ENCODE results near the gene LRRC70. TPM values are rescaled to one million over a fixed set of nuclear protein-coding genes. Genes with fewer than 3 reads are reported as not detected.

The LRRC70 gene
- total and polyA plus RNA-seq, 2 of the 8 experiments (the other 6 are each of a cell fraction or from before 2014, with no cell fraction given) = 0.62 to 0.67 TPM

- no peak for TF ChIP-seq CHD7 (IDR thresholded peaks at IDR 0.05; ENCODE audit: insufficient replicate concordance, low read length)
- no peak for TF ChIP-seq POLR2A (IDR thresholded peaks at IDR 0.05; ENCODE audit: control extremely low read depth in 1 of 2, low read depth in 2 of 2, low read length in 2 of 2)
- no peak for TF ChIP-seq ASH2L (IDR thresholded peaks at IDR 0.05; ENCODE audit: low read length)
- no peak for TF ChIP-seq SP1 (IDR thresholded peaks at IDR 0.05; ENCODE audit: low read depth, low read length)
- TF ChIP-seq PHF8 (conservative IDR thresholded peaks at IDR 0.05; ENCODE audit: low read depth, low read length) = no peak
- TF ChIP-seq NRF1 (IDR thresholded peaks at IDR 0.05; ENCODE audit: low read depth, low read length) = no peak
Measured at GRCh38 chr5:62579761-62580160, 1.1 kb downstream of the LRRC70 start (continued).
